ENCODE data around the gene ECEL1. TPM values are rescaled to one million over a fixed set of nuclear protein-coding genes. Genes with fewer than 3 reads are reported as not detected.

ECEL1 gene
- total RNA-seq, 2 experiments from 2014 or later = 0.56 to 0.72 TPM

GRCh38 chr2:232459419-232460035 is 28.1 kb downstream of the ECEL1 start:
- no peak overlapping the region for H3K4me3 Mint-ChIP-seq
- no peak for DNase-seq
- no peak overlapping the region for H3K27ac Mint-ChIP-seq
- intact Hi-C loops (cut with micrococcal nuclease) = no loop called here
- H3K36me3 Mint-ChIP-seq (ENCODE audit: low read depth) = no peaks in the 10 kb centered on the region
- ChIA-PET POLR2A (no interaction called here), CTCF (no interaction called here)
- no peaks in the 10 kb centered on the region for H3K9me3 Mint-ChIP-seq
- H3K27me3 Mint-ChIP-seq = peaks cover 20% of the 10 kb centered on the region
- H3K4me1 Mint-ChIP-seq (ENCODE audit: low read depth) = no peaks in the 10 kb centered on the region
- ATAC-seq = no peak
- TF ChIP-seq, protein P1, sequence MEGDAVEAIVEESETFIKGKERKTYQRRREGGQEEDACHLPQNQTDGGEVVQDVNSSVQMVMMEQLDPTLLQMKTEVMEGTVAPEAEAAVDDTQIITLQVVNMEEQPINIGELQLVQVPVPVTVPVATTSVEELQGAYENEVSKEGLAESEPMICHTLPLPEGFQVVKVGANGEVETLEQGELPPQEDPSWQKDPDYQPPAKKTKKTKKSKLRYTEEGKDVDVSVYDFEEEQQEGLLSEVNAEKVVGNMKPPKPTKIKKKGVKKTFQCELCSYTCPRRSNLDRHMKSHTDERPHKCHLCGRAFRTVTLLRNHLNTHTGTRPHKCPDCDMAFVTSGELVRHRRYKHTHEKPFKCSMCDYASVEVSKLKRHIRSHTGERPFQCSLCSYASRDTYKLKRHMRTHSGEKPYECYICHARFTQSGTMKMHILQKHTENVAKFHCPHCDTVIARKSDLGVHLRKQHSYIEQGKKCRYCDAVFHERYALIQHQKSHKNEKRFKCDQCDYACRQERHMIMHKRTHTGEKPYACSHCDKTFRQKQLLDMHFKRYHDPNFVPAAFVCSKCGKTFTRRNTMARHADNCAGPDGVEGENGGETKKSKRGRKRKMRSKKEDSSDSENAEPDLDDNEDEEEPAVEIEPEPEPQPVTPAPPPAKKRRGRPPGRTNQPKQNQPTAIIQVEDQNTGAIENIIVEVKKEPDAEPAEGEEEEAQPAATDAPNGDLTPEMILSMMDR (IDR thresholded peaks at IDR 0.05) = no peak

DNA sequence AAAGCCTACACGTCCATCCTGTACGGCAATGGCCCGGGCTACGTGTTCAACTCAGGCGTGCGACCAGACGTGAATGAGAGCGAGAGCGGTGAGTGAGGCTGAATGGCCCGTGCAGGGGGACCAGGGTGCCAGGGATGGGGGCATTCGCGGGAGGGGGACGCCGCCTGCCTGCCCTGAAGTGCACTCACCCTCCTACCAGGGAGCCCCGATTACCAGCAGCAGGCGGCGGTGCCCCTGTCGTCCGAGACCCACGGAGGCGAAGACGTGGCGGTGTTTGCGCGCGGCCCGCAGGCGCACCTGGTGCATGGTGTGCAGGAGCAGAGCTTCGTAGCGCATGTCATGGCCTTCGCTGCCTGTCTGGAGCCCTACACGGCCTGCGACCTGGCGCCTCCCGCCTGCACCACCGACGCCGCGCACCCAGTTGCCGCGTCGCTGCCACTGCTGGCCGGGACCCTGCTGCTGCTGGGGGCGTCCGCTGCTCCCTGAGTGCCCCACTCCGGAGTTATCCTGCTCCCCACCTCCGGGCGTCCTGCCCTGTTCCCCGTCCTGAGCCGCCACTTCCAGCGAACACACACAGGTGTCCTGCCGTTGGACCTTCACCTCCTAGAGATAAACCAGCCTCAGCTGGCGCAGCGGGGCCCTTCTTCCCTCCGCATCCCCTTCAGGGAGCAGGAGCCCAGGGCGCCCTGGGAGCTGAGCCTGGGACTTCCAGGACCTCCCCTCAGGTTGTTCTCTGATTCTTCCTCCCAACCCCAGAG is 28.8 kb downstream of the ECEL1 start:
- H3K4me1 Mint-ChIP-seq (ENCODE audit: low read depth) = no peaks in the 10 kb centered on the region
- CTCF ChIA-PET = no interaction called here
- DNase-seq (no peak), ATAC-seq (no peak)
- no peak overlapping the region for H3K4me3 Mint-ChIP-seq
- H3K9me3 Mint-ChIP-seq = no peaks in the 10 kb centered on the region
- no peak overlapping the region for H3K27ac Mint-ChIP-seq
- TF ChIP-seq, protein P1 (IDR thresholded peaks at IDR 0.05) = no peak
- POLR2A ChIA-PET = no interaction called here
- H3K36me3 Mint-ChIP-seq (ENCODE audit: low read depth) = no peaks in the 10 kb centered on the region
- intact Hi-C loops (cut with micrococcal nuclease) = no loop called here
- peaks cover 16% of the 10 kb centered on the region for H3K27me3 Mint-ChIP-seq

DNA sequence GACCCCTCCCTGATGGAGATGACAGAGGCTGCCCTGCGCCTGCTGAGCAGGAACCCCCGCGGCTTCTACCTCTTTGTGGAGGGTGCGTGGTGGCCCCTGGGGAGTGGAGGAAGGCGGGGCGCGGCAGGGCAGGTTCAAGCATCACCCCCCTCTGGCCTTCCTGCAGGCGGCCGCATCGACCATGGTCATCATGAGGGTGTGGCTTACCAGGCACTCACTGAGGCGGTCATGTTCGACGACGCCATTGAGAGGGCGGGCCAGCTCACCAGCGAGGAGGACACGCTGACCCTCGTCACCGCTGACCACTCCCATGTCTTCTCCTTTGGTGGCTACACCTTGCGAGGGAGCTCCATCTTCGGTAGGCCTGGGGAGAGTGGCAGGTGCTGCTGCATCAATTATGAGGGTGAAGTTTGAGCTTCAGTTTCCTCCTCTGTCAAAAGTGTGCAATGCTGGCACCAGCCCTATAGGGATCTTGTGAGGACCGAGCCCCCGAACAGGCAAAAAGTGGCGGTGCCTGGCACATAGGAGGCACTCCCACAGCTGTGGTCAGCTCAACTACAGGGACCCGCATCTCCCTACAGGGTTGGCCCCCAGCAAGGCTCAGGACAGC is 29.5 kb downstream of the ECEL1 start:
- ChIA-PET CTCF (no interaction called here), POLR2A (no interaction called here)
- TF ChIP-seq, protein P1 (IDR thresholded peaks at IDR 0.05) = no peak
- no peak overlapping the region for H3K27ac Mint-ChIP-seq
- H3K36me3 Mint-ChIP-seq (ENCODE audit: low read depth) = no peaks in the 10 kb centered on the region
- peaks cover 14% of the 10 kb centered on the region for H3K27me3 Mint-ChIP-seq
- no peak overlapping the region for H3K4me3 Mint-ChIP-seq
- intact Hi-C loops (cut with micrococcal nuclease) = no loop called here
- no peak for ATAC-seq
- H3K9me3 Mint-ChIP-seq = no peaks in the 10 kb centered on the region
- no peaks in the 10 kb centered on the region for H3K4me1 Mint-ChIP-seq (ENCODE audit: low read depth)
- DNase-seq = no peak

- TF ChIP-seq, protein P1 (IDR thresholded peaks at IDR 0.05) = no peak
- H3K27ac Mint-ChIP-seq = no peak overlapping the region
- CTCF ChIA-PET = no interaction called here
- intact Hi-C loops (cut with micrococcal nuclease) = no loop called here
- no peak for ATAC-seq
- POLR2A ChIA-PET = no interaction called here
- no peak overlapping the region for H3K4me3 Mint-ChIP-seq
- no peak for DNase-seq
- H3K9me3 Mint-ChIP-seq = no peaks in the 10 kb centered on the region
- H3K27me3 Mint-ChIP-seq = peaks cover 14% of the 10 kb centered on the region
- no peaks in the 10 kb centered on the region for H3K36me3 Mint-ChIP-seq (ENCODE audit: low read depth)
- no peaks in the 10 kb centered on the region for H3K4me1 Mint-ChIP-seq (ENCODE audit: low read depth)
Measured at GRCh38 chr2:232457121-232458011, 30.3 kb downstream of the ECEL1 start.
